NCI-H2227 (cell line): ENCODE measurements around the gene SYT13.

Source experiments
- DNase-seq: peaks from one replicate; lab custom pipeline; 2025; ENCODE audit not compliant: unreplicated experiment; lab: John Stamatoyannopoulos, UW

SYT13 gene

DNA sequence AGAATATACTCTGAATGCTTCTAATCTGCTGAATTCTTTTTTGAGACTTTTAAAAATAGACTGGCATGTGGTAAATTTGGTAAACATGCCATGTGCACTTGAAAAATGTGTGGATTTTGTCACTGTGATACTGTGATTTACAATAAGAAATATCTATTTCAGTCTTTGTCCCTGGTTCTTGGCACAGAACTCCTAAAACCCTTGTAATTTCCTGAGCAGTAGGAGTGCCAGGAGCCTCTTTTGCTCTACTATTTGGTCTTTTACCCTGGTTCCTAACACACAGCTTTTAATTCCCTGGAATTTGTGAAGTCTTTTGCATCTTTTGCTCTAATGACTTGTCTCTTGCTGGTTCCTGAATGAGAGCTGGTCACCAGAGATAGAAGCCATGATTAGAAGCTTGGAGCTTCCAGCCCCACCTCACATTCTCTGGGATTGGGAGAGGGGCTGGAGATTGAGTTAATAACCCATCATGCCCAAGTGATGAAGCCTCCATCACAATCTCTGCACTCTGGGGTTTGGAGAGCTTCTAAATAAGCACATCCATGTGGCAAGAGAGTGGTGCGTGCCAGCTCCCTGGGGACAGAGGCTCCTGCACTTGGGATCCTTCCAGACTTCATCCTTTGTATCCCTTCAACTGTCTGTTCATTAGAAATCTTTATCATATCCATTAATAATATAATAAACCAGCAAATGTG, 27.2 kb upstream of the SYT13 start:
- no peak for DNase-seq

GRCh38 chr11:45305874-45306623, 19.9 kb upstream of the SYT13 start:
- no peak for DNase-seq

DNA sequence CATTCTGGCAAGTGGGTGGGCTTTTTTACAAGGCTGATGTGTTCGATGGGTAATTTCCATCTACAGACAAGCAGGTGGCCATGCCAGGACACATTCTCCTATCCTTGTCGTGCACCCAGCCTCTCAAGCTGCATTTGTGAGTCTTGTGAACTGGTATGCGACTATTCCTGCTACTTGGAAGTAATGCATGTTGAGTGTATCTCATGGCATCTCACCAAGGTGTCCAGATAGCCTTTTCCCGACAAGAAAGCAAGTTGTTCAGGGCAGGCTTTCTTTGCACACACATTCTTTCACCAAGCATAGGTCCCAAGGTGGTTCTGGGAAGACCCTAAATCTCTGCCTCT, 18.8 kb upstream of the SYT13 start:
- no peak for DNase-seq

- DNase-seq, result no peak
These were observed 18.2 kb upstream of the SYT13 start for GRCh38 chr11:45304111-45304991.

DNA sequence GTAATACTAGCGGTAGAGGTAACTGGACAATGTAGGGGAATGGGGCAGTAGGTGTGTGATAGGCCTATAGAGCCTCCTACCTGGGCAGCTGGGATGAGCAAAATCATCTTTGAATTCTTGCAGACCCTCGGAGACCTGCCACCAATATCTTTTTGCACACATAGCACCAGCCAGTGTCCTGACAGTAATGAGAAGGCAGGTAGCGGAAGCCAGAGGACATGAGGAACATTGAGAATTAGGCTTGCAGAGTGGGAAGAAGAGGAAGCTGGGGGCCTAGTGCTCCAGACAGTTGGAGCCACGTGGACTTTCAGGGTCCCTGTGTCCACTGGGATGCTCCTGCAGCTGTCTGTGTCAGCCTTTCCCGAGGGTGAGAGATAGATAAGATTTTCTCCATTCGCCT, 17.2 kb upstream of the SYT13 start:
- DNase-seq, result no peak

DNA sequence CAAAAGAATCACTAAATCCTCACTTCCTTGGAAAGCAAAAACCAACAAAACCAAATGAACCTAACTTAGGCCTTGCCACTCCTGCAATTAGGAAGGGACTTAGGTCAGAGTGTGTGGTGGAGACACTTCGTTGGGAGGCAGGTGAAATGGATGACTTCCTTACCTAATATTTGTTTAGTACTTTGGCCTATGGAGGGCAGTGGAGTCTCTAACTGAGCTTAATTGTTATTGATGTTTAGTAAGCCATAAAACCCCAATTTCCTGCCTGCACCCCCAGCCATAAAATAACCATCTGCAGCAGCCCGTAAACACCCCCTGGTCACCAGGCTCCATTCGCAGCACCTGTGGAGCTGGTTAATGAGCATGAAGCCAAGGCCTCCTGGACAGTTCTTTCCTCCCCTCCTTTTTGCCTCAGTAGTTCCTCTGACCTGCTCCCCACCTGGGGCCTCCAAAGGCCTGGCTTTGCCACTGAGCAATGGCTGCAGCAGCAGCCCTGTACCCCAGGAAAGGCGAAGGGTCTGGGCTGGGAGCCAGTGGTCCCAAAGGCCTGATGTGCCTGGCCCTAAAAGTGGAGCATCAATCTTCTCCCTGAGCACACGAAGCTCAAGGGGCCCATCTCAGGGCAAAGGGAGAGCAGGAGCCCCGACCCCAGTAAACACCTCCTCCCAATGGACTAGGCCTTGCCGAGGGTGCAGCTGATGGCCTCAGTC, 15.6 kb upstream of the SYT13 start:
- DNase-seq, result no peak

DNA sequence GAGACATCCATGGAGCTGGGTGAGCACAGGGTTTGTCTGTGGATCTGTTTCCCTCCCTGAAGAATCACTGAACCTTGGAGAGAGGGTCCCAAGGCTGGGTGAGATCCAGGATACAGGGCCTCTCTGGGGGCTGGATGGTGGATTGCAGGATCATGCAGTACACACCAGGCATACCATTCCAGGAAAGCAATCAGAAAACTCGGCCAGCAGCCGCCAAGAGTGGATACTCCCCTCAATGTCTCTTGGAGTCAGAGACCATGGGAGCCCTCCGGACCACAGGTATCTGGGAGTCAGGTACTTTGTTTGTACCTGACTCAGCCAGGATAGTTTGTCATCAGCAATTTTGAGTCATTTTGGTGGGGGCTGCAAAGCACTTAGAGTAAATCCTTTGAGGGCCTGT, 14.6 kb upstream of the SYT13 start:
- no peak for DNase-seq

DNA sequence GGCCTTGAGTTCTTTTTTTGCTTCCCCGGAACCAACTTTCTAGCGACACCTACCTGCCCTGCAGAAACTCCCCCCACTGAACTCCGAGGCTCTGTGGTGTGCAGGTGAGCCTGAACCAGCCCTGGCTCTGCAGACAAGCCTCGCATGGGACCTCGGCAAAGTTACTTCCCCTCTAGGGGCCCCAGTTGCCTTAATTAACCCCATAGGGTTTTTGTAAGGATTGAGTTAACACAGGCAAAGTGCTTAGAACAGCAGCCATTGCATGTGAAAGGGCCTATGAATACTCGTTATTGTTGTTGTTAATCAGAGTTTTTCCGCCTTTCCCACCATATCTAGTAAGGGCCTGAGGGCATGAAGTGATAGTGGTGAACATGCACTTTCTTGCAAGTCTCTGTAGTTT, 12.6 kb upstream of the SYT13 start:
- DNase-seq, result no peak

DNA sequence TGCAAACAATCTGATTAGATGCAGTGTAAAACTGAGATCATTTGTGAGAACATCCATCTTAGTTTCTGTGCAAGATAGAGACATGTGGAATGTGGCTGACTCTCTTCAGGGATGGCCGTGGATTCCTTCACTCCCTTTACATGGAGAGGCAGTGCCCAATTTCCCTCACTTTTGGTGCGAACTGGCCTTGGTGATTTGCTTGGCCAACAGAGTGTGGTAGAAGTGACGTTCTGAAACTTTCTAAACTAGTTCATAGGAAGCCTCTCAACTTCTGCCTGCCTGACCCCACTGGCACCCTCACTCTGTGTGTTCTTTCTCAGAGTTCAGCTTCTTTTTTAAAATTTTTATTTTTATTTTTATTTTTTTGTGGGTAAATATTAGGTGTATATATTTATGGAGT, 9.9 kb upstream of the SYT13 start:
- no peak for DNase-seq

- DNase-seq, result no peak
These were observed 8.4 kb upstream of the SYT13 start for GRCh38 chr11:45294499-45294898.

DNA sequence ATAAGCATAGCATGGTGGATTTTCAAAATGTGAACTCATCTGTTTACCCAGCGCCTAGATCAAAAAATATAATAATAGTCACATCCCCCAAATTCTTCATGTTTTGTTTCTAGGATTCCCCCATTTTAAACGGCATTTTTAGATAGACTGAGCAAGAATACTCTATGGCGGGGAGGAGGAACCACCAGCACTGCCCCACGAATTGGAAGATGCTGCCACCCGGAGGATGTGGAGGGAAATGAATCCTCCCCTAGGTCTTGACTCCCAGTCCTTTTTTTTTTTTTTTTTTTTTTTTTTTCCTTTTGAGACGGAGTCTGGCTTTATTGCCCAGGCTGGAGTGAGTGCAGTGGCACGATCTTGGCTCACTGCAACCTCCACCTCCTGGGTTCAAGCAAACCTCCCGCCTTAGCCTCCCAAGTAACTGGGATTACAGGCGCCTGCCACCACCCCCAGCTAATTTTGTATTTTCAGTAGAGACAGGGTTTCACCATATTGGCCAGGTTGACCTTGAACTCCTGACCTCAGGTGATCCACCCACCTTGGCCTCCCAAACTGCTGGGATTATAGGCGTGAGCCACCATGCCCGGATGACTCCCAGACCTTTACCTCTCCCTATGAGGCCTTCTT, 7.5 kb upstream of the SYT13 start:
- DNase-seq, result peak; percentile 85

DNA sequence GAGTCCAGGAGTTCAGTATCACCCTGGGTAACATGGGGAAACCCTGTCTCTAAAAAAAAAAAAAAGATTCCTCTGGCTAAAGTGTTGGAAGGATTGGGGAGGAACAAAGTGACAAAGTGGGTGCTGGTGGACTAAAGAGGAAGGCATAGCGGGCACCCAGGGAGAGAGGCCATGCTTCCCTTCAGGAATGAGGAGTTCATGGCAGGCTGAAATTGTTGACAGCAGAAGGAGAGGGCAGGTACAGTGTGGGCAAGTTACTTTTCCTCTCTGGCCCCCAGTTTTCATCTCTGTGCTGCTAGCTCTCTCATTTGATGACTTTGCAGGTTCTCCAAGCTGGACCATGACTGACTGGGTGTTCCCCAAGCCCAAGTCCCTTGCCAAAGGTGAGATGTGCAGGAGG, 4.4 kb upstream of the SYT13 start:
- no peak for DNase-seq

- no peak for DNase-seq
These were observed 3.2 kb upstream of the SYT13 start for GRCh38 chr11:45289369-45289768.

GRCh38 chr11:45288339-45288738, 2.2 kb upstream of the SYT13 start:
- no peak for DNase-seq

- DNase-seq, result no peak
These were observed 1.3 kb upstream of the SYT13 start for GRCh38 chr11:45287316-45287903.

DNA sequence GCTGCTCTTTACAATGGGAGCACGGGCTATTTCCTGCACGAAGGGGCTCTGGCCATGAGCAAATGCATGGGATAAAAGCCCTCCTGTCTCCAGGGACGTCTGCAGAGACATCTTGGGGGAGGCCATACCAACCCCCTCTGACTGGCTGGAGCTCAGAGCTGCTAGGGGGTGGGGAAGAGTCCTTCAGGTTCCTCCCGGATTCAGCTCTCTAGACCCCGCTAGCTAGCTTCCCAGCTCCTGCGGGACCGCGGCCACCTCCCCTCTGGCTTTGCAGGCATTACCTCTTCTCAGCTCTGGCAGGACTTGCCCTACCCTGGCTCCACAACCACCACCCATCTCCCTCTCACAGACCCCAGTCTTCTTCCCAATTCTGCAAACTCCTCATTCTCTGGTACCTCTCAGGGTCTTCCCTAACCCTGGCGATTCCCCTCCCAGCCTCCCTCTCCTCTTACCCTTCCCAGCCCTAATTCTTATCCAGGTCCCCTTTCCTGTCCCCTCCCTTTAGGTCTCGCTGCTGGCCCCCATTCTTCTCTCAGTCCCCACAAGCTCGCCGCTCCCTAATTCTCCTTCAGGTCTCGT, 802 bp downstream of the SYT13 start:
- DNase-seq, result no peak

GRCh38 chr11:45282081-45282480, 4.1 kb downstream of the SYT13 start:
- no peak for DNase-seq

- DNase-seq, result no peak
These were observed 5.7 kb downstream of the SYT13 start for GRCh38 chr11:45280449-45280848.

- DNase-seq, result no peak
These were observed 6.5 kb downstream of the SYT13 start for GRCh38 chr11:45279645-45280044.

DNA sequence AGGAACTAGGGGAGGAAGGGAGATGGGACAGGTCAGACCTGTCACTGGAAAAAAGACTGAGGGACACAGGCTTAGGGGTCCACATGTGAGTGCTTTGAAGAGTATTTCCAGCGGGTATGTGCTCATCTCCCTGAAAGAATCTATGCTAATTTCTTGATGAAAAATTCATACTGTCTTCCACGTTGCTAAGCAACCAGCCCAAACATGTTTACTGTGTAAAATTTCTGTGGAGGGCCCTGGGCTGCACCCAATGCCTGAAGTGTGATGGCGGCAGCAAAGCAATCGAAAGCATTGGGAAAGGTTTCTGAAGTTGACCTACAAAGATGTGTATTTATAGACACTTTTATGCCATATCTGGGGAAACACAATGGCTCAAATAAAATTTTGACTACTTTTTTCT, 7.4 kb downstream of the SYT13 start:
- DNase-seq, result no peak
